ENCODE results near the gene SLC25A47.

SLC25A47 gene

DNA sequence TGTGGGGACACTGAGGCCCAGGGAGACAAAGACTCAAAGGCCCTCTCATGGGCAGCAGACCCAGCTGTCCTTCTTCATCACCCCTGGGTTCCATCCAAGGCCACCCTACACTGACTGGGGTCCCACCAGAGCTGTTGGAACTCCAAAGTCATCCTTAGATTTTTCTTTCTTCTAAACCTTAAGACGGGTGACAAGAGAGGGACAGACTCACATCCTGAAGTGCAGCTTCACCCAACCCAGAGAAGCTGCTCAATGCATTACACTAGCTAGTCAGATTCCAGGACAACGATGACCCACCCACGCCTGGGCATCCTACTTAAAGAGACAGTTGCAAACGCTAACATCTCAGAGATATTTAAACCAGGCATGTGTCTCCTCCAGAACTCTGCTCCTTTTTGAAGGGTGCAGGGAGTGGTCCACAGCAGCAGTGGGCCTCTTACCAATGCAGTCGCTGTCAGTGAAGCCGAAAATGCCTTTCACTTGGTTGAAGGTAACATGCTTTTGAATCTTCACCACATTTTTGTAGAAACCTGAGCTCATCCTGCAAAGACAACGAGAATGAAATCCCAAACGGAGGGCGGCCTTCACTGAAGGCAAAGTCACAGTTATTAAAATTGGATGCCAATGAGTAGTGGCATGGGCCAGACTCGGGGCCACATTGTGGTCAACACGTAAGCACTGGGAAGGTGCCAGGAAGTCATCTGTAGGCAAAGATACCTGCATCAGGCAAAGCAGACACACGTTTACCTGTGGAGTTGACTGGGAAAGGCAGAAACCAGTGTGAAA lies 23.4 kb downstream of the SLC25A47 start:
- Histone ChIP-seq H3K4me2 (ENCODE audit: low read depth, low read length, poor library complexity, severe bottlenecking) (no peak overlapping the region), H3K9me3 (ENCODE audit: insufficient read depth, low read depth, low read length) (no peaks in the 10 kb centered on the region), H2AFZ (ENCODE audit: low read length) (no peak overlapping the region), H4K20me1 (ENCODE audit: insufficient read depth, low read length, poor library complexity, severe bottlenecking) (no peaks in the 10 kb centered on the region), H3K36me3 (ENCODE audit: insufficient read depth, low read length) (peaks cover 6% of the 10 kb centered on the region; the same call in 1 of the 2 replicates), H3K4me1 (ENCODE audit: insufficient read depth, low read length, poor library complexity, severe bottlenecking) (no peaks in the 10 kb centered on the region), H3K9me2 (replicated peaks; ENCODE audit: low read depth, low read length) (no peaks in the 10 kb centered on the region), H3K79me2 (ENCODE audit: insufficient read depth, low read length) (no peaks in the 10 kb centered on the region), H3K9ac (ENCODE audit: low read depth, low read length, poor library complexity, severe bottlenecking) (no peak overlapping the region), H3K27me3 (ENCODE audit: insufficient read depth, low read length, poor library complexity, severe bottlenecking) (no peaks in the 10 kb centered on the region), H3F3A (ENCODE audit: low read depth) (no peaks in the 10 kb centered on the region), H3K4me3 (ENCODE audit: low read length, poor library complexity, severe bottlenecking) (no peak overlapping the region)
- TF ChIP-seq, protein P1, sequence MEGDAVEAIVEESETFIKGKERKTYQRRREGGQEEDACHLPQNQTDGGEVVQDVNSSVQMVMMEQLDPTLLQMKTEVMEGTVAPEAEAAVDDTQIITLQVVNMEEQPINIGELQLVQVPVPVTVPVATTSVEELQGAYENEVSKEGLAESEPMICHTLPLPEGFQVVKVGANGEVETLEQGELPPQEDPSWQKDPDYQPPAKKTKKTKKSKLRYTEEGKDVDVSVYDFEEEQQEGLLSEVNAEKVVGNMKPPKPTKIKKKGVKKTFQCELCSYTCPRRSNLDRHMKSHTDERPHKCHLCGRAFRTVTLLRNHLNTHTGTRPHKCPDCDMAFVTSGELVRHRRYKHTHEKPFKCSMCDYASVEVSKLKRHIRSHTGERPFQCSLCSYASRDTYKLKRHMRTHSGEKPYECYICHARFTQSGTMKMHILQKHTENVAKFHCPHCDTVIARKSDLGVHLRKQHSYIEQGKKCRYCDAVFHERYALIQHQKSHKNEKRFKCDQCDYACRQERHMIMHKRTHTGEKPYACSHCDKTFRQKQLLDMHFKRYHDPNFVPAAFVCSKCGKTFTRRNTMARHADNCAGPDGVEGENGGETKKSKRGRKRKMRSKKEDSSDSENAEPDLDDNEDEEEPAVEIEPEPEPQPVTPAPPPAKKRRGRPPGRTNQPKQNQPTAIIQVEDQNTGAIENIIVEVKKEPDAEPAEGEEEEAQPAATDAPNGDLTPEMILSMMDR (conservative IDR thresholded peaks at IDR 0.05; ENCODE audit: low read length), result no peak
- no peak for TF ChIP-seq EZH2phosphoT487 (IDR thresholded peaks at IDR 0.05; ENCODE audit: borderline replicate concordance)

DNA sequence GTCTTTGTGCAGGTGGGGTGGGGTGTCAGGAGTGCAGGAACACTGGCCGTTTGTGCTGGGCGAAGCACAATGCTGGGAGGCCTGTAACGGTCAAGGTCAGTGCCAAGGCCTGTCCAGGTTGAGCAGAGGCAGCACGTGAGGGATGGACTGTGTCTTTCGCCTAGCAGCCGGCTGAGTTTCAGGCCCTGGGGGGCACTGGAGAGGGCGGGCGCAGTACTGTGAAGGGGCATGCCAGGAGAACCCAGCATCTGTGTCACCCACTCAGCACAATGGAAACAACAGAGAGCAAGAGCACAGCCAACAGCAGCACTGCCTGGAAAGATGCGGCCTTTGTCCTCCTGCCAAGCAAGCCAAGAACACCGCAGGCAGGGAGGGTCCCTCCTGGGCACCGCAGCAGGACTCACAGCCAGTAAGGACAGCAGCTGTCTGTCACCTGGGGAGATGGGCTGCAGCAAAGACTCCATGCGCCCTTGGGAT lies 25.2 kb downstream of the SLC25A47 start:
- TF ChIP-seq EZH2phosphoT487 (IDR thresholded peaks at IDR 0.05; ENCODE audit: borderline replicate concordance), result no peak
- TF ChIP-seq, protein P1 (conservative IDR thresholded peaks at IDR 0.05; ENCODE audit: low read length), result no peak
- Histone ChIP-seq H3F3A (ENCODE audit: low read depth) (no peaks in the 10 kb centered on the region), H3K27me3 (ENCODE audit: insufficient read depth, low read length, poor library complexity, severe bottlenecking) (no peaks in the 10 kb centered on the region), H3K4me3 (ENCODE audit: low read length, poor library complexity, severe bottlenecking) (no peak overlapping the region), H2AFZ (ENCODE audit: low read length) (no peak overlapping the region), H3K79me2 (ENCODE audit: insufficient read depth, low read length) (no peaks in the 10 kb centered on the region), H3K9me3 (ENCODE audit: insufficient read depth, low read depth, low read length) (no peaks in the 10 kb centered on the region), H4K20me1 (ENCODE audit: insufficient read depth, low read length, poor library complexity, severe bottlenecking) (no peaks in the 10 kb centered on the region), H3K4me2 (ENCODE audit: low read depth, low read length, poor library complexity, severe bottlenecking) (no peak overlapping the region), H3K9ac (ENCODE audit: low read depth, low read length, poor library complexity, severe bottlenecking) (no peak overlapping the region), H3K9me2 (replicated peaks; ENCODE audit: low read depth, low read length) (no peaks in the 10 kb centered on the region), H3K4me1 (ENCODE audit: insufficient read depth, low read length, poor library complexity, severe bottlenecking) (no peaks in the 10 kb centered on the region), H3K36me3 (ENCODE audit: insufficient read depth, low read length) (peaks cover 11% of the 10 kb centered on the region; the same call in 1 of the 2 replicates)

DNA sequence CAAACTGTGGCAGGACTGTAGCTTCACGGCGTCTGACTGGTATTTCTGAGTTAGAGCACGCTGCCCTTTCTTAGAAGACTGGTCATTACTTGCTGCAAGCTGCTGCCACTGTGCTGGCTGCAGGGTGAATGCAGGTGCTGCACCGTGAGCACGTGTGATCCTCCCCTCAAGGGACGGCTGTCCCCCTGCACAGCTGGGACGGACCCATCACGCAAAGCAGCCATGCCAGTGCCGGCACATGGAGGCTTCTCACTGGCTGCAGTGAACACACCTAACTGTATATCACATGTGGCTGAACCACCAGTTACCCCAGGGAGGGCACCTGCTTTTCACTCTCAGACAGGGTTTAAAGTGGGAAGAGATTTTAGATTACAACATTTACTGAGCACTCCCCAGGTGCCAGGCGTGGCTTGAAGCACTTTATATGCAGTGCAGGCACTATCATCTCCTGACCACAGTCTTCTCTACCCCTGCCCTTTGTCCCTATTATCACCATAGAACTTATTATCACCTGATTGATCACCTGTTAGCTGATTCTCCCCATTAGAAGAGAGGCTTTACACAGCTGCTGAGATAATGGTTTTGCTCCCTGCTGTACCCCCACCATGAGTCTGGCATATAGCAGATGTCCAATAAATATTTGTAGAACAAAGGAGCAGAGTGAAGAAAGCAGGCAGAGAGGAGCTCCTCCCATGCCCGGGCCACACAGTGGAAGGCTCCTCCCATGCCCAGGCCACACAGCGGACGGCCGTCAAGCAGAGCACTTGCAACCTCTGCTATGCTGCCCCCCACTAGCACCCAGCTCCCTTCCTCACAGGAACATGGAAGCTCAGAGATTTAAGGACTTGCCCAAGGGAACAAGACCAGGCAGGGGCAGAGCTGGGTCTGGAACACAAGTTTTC lies 25.9 kb downstream of the SLC25A47 start:
- peaks cover 11% of the 10 kb centered on the region; the same call in 1 of the 2 replicates for H3K36me3 ChIP-seq (ENCODE audit: insufficient read depth, low read length)
- no peaks in the 10 kb centered on the region for H3K4me1 ChIP-seq (ENCODE audit: insufficient read depth, low read length, poor library complexity, severe bottlenecking)
- no peaks in the 10 kb centered on the region for H3K9me3 ChIP-seq (ENCODE audit: insufficient read depth, low read depth, low read length)
- no peak overlapping the region for H3K4me2 ChIP-seq (ENCODE audit: low read depth, low read length, poor library complexity, severe bottlenecking)
- no peak overlapping the region for H3K4me3 ChIP-seq (ENCODE audit: low read length, poor library complexity, severe bottlenecking)
- no peak overlapping the region for H3K9ac ChIP-seq (ENCODE audit: low read depth, low read length, poor library complexity, severe bottlenecking)
- H2AFZ ChIP-seq (ENCODE audit: low read length), result no peak overlapping the region
- H3K9me2 ChIP-seq (replicated peaks; ENCODE audit: low read depth, low read length), result no peaks in the 10 kb centered on the region
- H3K27me3 ChIP-seq (ENCODE audit: insufficient read depth, low read length, poor library complexity, severe bottlenecking), result no peaks in the 10 kb centered on the region
- TF ChIP-seq, protein P1 (conservative IDR thresholded peaks at IDR 0.05; ENCODE audit: low read length), result no peak
- TF ChIP-seq EZH2phosphoT487 (IDR thresholded peaks at IDR 0.05; ENCODE audit: borderline replicate concordance), result no peak
- no peaks in the 10 kb centered on the region for H4K20me1 ChIP-seq (ENCODE audit: insufficient read depth, low read length, poor library complexity, severe bottlenecking)
- no peaks in the 10 kb centered on the region for H3K79me2 ChIP-seq (ENCODE audit: insufficient read depth, low read length)
- no peaks in the 10 kb centered on the region for H3F3A ChIP-seq (ENCODE audit: low read depth)
